Measurements from ENCODE around the gene VWC2.

- TF ChIP-seq CTCF (IDR thresholded peaks at IDR 0.05) (no peak), POLR2A (IDR thresholded peaks at IDR 0.05) (no peak)
Measured at GRCh38 chr7:49781996-49782395, 8.6 kb downstream of the VWC2 start.

Data from esophagus squamous epithelium (tissue), 4 donors.